Spleen (tissue), 7 donors: Measurements from ENCODE around the gene UNC13A.

ENCODE experiments used
- POLR2A ChIP-seq, 3 donors: fragments of 450-650 bp; IDR thresholded peaks; one replicate each; pipeline ENCODE4 v1.5.1; 2017; ENCODE audit warnings: antibody characterized with exemption in 3 of 3, mild to moderate bottlenecking in 1 of 3
- TF ChIP-seq, protein P1 (sequence below), 11 experiments: fragments of 200-600 bp in 7 of 11; fragments of 450-650 bp in 4 of 11; sonication (generic) in 4 of 11; IDR thresholded peaks in 8 of 11; conservative IDR thresholded peaks in 3 of 11; 1 replicate in 7 of 11; 2 replicates in 4 of 11; pipeline versions ENCODE4 v1.4.0 to v1.8.0; 2016 to 2021; ENCODE audit warnings: antibody characterized with exemption in 11 of 11, inconsistent platforms in 4 of 11, mild to moderate bottlenecking in 1 of 11
- donor health status: DM: no; HTN: no; CAD: no; lungs with moderate emphysema.
- donor health status: DM: no; HTN: no; CAD: no.
- donor health status: DM: no; HTN: no; CAD: no.

DNA sequence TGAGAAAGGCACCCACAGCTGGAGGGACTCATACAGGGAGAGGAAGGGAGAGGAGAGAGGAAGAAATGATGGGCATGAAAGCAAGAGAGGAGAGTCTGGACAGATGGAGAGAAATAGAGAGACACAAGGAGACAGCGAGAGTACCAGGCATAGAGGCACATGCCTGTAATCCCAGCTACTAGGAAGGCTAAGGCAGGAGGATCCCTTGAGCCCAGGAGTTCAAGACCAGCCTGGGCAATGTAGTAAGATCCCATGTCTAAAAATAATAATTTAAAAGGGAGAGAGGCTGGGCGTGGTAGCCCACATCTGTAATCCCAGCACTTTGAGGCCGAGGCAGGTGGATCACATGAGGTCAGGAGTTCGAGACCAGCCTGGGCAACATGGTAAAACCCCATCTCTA, 9.3 kb downstream of the UNC13A start:
- TF ChIP-seq, protein P1, sequence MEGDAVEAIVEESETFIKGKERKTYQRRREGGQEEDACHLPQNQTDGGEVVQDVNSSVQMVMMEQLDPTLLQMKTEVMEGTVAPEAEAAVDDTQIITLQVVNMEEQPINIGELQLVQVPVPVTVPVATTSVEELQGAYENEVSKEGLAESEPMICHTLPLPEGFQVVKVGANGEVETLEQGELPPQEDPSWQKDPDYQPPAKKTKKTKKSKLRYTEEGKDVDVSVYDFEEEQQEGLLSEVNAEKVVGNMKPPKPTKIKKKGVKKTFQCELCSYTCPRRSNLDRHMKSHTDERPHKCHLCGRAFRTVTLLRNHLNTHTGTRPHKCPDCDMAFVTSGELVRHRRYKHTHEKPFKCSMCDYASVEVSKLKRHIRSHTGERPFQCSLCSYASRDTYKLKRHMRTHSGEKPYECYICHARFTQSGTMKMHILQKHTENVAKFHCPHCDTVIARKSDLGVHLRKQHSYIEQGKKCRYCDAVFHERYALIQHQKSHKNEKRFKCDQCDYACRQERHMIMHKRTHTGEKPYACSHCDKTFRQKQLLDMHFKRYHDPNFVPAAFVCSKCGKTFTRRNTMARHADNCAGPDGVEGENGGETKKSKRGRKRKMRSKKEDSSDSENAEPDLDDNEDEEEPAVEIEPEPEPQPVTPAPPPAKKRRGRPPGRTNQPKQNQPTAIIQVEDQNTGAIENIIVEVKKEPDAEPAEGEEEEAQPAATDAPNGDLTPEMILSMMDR (IDR thresholded peaks at IDR 0.05 in 8 of 11, conservative IDR thresholded peaks at IDR 0.05 in 3 of 11) = no peak
- TF ChIP-seq POLR2A (IDR thresholded peaks at IDR 0.05) = no peak
